HepG2 (cell line): ENCODE results near the gene SUB1. TPM values are rescaled to one million over a fixed set of nuclear protein-coding genes. Genes with fewer than 3 reads are reported as not detected.

ENCODE experiments used
- ATAC-seq: fragments of 200-7000 bp; cut with Tn5 transposase; 3 replicates; pipeline ENCODE4 v1.9.1; 2020; ENCODE audit warnings: mild to moderate bottlenecking, moderate library complexity
- BruUV-seq: library from RNA; stranded (reverse); fragments of 400-500 nt; replicated peaks from 2 replicates; lab custom pipeline; 2021; lab: Mats Ljungman, UMichigan
- CTCF ChIA-PET: fragments of 300-600 bp; formaldehyde crosslinking; extraction: SDS; loops from one replicate; lab custom pipeline; 2021; ENCODE audit warnings: low total read pairs, inconsistent platforms, low intra/inter-chr PET ratio; lab: Yijun Ruan, JAX
- POLR2A ChIA-PET: fragments of 350-600 bp; sonication (Branson Sonifier 250); formaldehyde crosslinking; loops from one replicate; lab custom pipeline; 2020; ENCODE audit warnings: antibody characterized with exemption, inconsistent platforms; lab: Yijun Ruan, JAX
- DNase-seq: peaks from one replicate; pipeline ENCODE4 v3.0.0-alpha.2; 2015; ENCODE audit warnings: low spot score
- FAIRE-seq: peaks from 3 replicates; lab custom pipeline; 2011; peaks lifted over from hg19 to GRCh38; lab: Jason Lieb, UNC
- H2AFZ ChIP-seq: one replicate; pipeline ENCODE4 v1.6.1; 2011; ENCODE audit warnings: low read length, inconsistent platforms
- H3K27ac ChIP-seq: fragments of 300-600 bp; 3 replicates; pipeline ENCODE4 v1.8.0; 2011; ENCODE audit warnings: mixed run types, mild to moderate bottlenecking, mixed read lengths, low read length, inconsistent platforms; ENCODE audit not compliant: insufficient read depth; ENCODE audit errors: extremely low read length
- H3K27me3 ChIP-seq, 2 experiments: fragments of 200-600 bp in 1 of 2; 2 replicates in 1 of 2; 3 replicates in 1 of 2; pipeline versions ENCODE4 v1.6.0 to v1.8.0; 2011; ENCODE audit warnings: low read length in 2 of 2, mild to moderate bottlenecking in 2 of 2, moderate library complexity in 2 of 2, inconsistent platforms in 1 of 2; ENCODE audit not compliant: insufficient read depth in 2 of 2, control insufficient read depth in 1 of 2
- H3K36me3 ChIP-seq, 2 experiments: fragments of 200-600 bp in 1 of 2; replicated peaks in 1 of 2; 2 replicates in 1 of 2; 3 replicates in 1 of 2; pipeline versions ENCODE4 v1.5.1 to v1.8.0; 2011; ENCODE audit warnings: low read length in 2 of 2, inconsistent platforms in 1 of 2; ENCODE audit not compliant: insufficient read depth in 2 of 2, control insufficient read depth in 1 of 2
- H3K4me1 ChIP-seq: 2 replicates; pipeline ENCODE4 v1.5.1; 2012; ENCODE audit warnings: low read length, inconsistent platforms; ENCODE audit not compliant: insufficient read depth
- H3K4me2 ChIP-seq: 2 replicates; pipeline ENCODE4 v1.6.0; 2011; ENCODE audit warnings: low read depth, low read length, inconsistent platforms
- H3K4me3 ChIP-seq, 3 experiments: fragments of 200-600 bp in 1 of 3; sonication (generic), shearing (Covaris generic) in 1 of 3; replicated peaks in 1 of 3; 2 replicates each; pipeline ENCODE4 v1.5.1; 2011 to 2016; ENCODE audit warnings: low read length in 3 of 3, inconsistent platforms in 2 of 3, low read depth in 2 of 3, mild to moderate bottlenecking in 2 of 3, control low read depth in 1 of 3, mixed read lengths in 1 of 3; ENCODE audit not compliant: insufficient read depth in 1 of 3
- H3K79me2 ChIP-seq: one replicate; pipeline ENCODE4 v1.6.1; 2011; ENCODE audit warnings: low read length, inconsistent platforms; ENCODE audit not compliant: insufficient read depth
- H3K9ac ChIP-seq: 2 replicates; pipeline ENCODE4 v1.6.0; 2011; ENCODE audit warnings: mild to moderate bottlenecking, low read depth, low read length, inconsistent platforms; ENCODE audit not compliant: insufficient read depth
- H3K9me3 ChIP-seq: 2 replicates; pipeline ENCODE4 v1.5.1; 2012; ENCODE audit warnings: mild to moderate bottlenecking, low read length
- H4K20me1 ChIP-seq: 2 replicates; pipeline ENCODE4 v1.6.0; 2011; ENCODE audit warnings: inconsistent platforms, mild to moderate bottlenecking, low read length, moderate library complexity; ENCODE audit not compliant: insufficient read depth
- FOSL1 ChIP-seq: sonication (generic); formaldehyde crosslinking; IDR thresholded peaks from 2 replicates; pipeline ENCODE4 v1.9.0; 2021; ENCODE audit warnings: missing genetic modification reagents, borderline replicate concordance
- GZF1 ChIP-seq: sonication (generic); formaldehyde crosslinking; IDR thresholded peaks from 2 replicates; pipeline ENCODE4 v1.5.1; 2020; ENCODE audit warnings: mild to moderate bottlenecking, missing genetic modification reagents
- PHB2 ChIP-seq: fragments of 450-650 bp; IDR thresholded peaks from 2 replicates; pipeline ENCODE4 v1.6.1; 2018; ENCODE audit not compliant: partially characterized antibody
- SP2 ChIP-seq: sonication (generic); formaldehyde crosslinking; IDR thresholded peaks from 2 replicates; pipeline ENCODE4 v1.5.1; 2020; ENCODE audit warnings: mild to moderate bottlenecking, missing genetic modification reagents
- TBX3 ChIP-seq: fragments of 450-650 bp; IDR thresholded peaks from 2 replicates; pipeline ENCODE4 v1.6.1; 2017; ENCODE audit warnings: antibody characterized with exemption, mild to moderate bottlenecking, inconsistent platforms, borderline replicate concordance
- U2AF2 ChIP-seq: fragments of 200-400 bp; formaldehyde crosslinking; IDR thresholded peaks from 2 replicates; pipeline ENCODE4 v1.6.1; 2017; ENCODE audit warnings: low read depth, mild to moderate bottlenecking, low read length
- ZBTB42 ChIP-seq: sonication (generic); formaldehyde crosslinking; IDR thresholded peaks from 2 replicates; pipeline ENCODE4 v1.5.0; 2020; ENCODE audit warnings: mild to moderate bottlenecking, missing genetic modification reagents
- ZMYM3 ChIP-seq: sonication (generic); formaldehyde crosslinking; IDR thresholded peaks from 2 replicates; pipeline ENCODE4 v1.5.1; 2020; ENCODE audit warnings: mild to moderate bottlenecking, missing genetic modification reagents
- ZNF33B ChIP-seq: sonication (generic); formaldehyde crosslinking; IDR thresholded peaks from 2 replicates; pipeline ENCODE4 v1.5.1; 2020; ENCODE audit warnings: mild to moderate bottlenecking, missing genetic modification reagents
- ZNF652 ChIP-seq: IDR thresholded peaks from 2 replicates; pipeline ENCODE4 v1.6.1; 2016; ENCODE audit warnings: low read depth, borderline replicate concordance
- WGBS: methylation state at CpG from one replicate; pipeline ENCODE4 v1.1.6; 2017; ENCODE audit warnings: low lambda C conversion rate; 5-methylcytosine and 5-hydroxymethylcytosine counted together
- in situ Hi-C: cut with HindIII; loops from 2 replicates; pipeline ENCODE4 v1.10.0; 2017; ENCODE audit warnings: low pct_unique_long_range_greater_than_20kb; ENCODE audit not compliant: extremely low pct_ligation_motif_present
- intact Hi-C: fragments of 100-400 bp; cut with micrococcal nuclease; formaldehyde crosslinking; loops from one replicate; pipeline ENCODE4 v1.10.0; 2022; ENCODE audit not compliant: unreplicated experiment
- polyA plus RNA-seq, 8 experiments: library from polyadenylated mRNA; depleted of rRNA in 3 of 8; stranded (reverse) in 7 of 8; unstranded in 1 of 8; fragments of >200 nt; fragmentation: Illumina TruSeq in 4 of 8; extraction: Trizol in 4 of 8; gene quantifications; 2 replicates each; pipeline versions ENCODE4 v1.2.1 to v1.2.3, GENCODE V29; 2011 to 2016; ENCODE audit warnings: low read depth in 4 of 8, missing spikeins in 1 of 8, mixed read lengths in 1 of 8; ENCODE audit not compliant: insufficient read depth in 1 of 8
- total RNA-seq, 5 experiments: library from RNA; depleted of rRNA; stranded (reverse); fragments of >200 nt; fragmentation: Illumina TruSeq; extraction: Trizol; gene quantifications; 2 replicates each; pipeline ENCODE4 v1.2.3, GENCODE V29; 2016; ENCODE audit warnings: low read depth in 1 of 5

SUB1 gene
- total and polyA plus RNA-seq, 2 of the 13 experiments (the other 11 are each of a cell fraction or from before 2014, with no cell fraction given) = 182 to 693 TPM

DNA sequence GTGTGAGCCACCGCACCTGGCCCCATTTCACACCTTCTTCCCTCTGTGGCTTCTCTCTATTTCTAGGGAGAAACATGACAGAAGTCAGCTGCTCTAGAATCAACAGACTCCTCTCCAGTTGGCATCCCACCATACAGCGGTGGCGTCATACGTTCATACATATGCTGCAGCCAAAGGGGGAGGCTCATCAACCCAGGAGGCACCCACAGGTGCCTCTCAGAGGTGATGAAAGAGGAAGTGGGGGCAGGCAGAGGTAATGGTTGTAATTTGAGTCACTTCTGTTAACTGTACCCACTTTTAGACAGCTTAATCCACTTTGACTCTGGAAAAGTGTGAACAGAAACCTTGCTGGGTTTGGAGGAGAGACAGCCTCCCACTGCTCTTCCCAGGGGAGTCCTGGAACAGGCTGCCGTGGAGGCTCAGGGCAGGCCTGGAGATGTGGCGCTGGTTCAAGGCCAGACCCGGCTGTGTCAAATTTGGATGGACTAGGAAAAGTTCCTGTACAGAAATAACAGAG is 47.3 kb upstream of the SUB1 start:
- Histone ChIP-seq H3K79me2 (no peaks in the 10 kb centered on the region), H3K36me3 (peaks cover 0 to 2% of the 10 kb centered on the region in 2 experiments; a peak in 1 of 5 replicates), H2AFZ (no peak overlapping the region), H3K4me1 (peaks cover 48% of the 10 kb centered on the region), H3K9ac (no peak overlapping the region), H3K4me2 (no peak overlapping the region), H3K9me3 (no peaks in the 10 kb centered on the region), H3K4me3 (no peak overlapping the region), H4K20me1 (no peaks in the 10 kb centered on the region), H3K27ac (no peak overlapping the region), H3K27me3 (no peaks in the 10 kb centered on the region)
- WGBS = 94% methylated on average over 7 of the region's 7 CpGs
- CTCF ChIA-PET = no interaction called here
- intact Hi-C loops = no loop called here
- FAIRE-seq = no peak
- in situ Hi-C loops = no loop called here
- ATAC-seq = no peak
- TF ChIP-seq FOSL1 (CRISPR knock-in tag) (no peak), ZBTB42 (CRISPR knock-in tag) (no peak), GZF1 (CRISPR knock-in tag) (no peak), SP2 (no peak), U2AF2 (no peak), PHB2 (no peak), ZMYM3 (no peak), TBX3 (no peak), ZNF652 (CRISPR knock-in tag) (no peak), ZNF33B (CRISPR knock-in tag) (no peak)
- DNase-seq = no peak
- POLR2A ChIA-PET = interaction anchor here (1.0 to 1.3 kb wide), 4 partner anchors 18 to 52 kb away, joined by 3 to 5 read pairs (median 4); no protein-coding TSS in a partner anchor
- BruUV-seq = no TSS peak
